Gastrocnemius medialis (tissue), 4 donors: ENCODE measurements around the gene XYLT1. TPM values are rescaled to one million over a fixed set of nuclear protein-coding genes. Genes with fewer than 3 reads are reported as not detected.

Experiments used
- ATAC-seq, 2 donors: fragments of 150-250 bp; one replicate each; pipeline ENCODE4 v1.9.1; 2016
- DNase-seq, 2 donors: peaks; one replicate each; pipeline ENCODE4 v3.0.0-alpha.2; 2019
- H3K27ac ChIP-seq, 4 donors: fragments of 200-600 bp; sonication (generic); 1 replicate in 1 of 4; 2 replicates in 3 of 4; pipeline ENCODE4 v1.5.1; 2016 to 2018; ENCODE audit warnings: mild to moderate bottlenecking in 2 of 4, moderate library complexity in 1 of 4
- H3K27me3 ChIP-seq, 3 donors: fragments of 200-600 bp; sonication (generic) in 2 of 3; 1 replicate in 1 of 3; 2 replicates in 2 of 3; pipeline versions ENCODE4 v1.5.1 to v1.6.0; 2016 to 2019; ENCODE audit warnings: mild to moderate bottlenecking in 1 of 3, moderate library complexity in 1 of 3
- H3K36me3 ChIP-seq, 2 donors: fragments of 200-600 bp; sonication (generic) in 1 of 2; one replicate each; pipeline ENCODE4 v1.5.1; 2017 to 2018
- H3K4me1 ChIP-seq, 2 donors: fragments of 200-600 bp; sonication (generic) in 1 of 2; one replicate each; pipeline ENCODE4 v1.5.1; 2016 to 2017; ENCODE audit warnings: mild to moderate bottlenecking in 2 of 2
- H3K4me3 ChIP-seq, 4 donors: fragments of 200-600 bp; sonication (generic) in 3 of 4; 1 replicate in 1 of 4; 2 replicates in 3 of 4; pipeline ENCODE4 v1.5.1; 2016 to 2019; ENCODE audit warnings: mild to moderate bottlenecking in 2 of 4
- H3K9me3 ChIP-seq, 3 donors: fragments of 200-600 bp; sonication (generic) in 2 of 3; 1 replicate in 1 of 3; 2 replicates in 2 of 3; pipeline ENCODE4 v1.5.1; 2016 to 2019
- CTCF ChIP-seq, 5 experiments: fragments of 450-650 bp in 3 of 5; fragments of 200-600 bp in 2 of 5; sonication (generic) in 2 of 5; IDR thresholded peaks in 4 of 5; conservative IDR thresholded peaks in 1 of 5; 1 replicate in 4 of 5; 2 replicates in 1 of 5; pipeline ENCODE4 v1.5.1; 2016 to 2019; ENCODE audit warnings: antibody characterized with exemption in 5 of 5, mild to moderate bottlenecking in 3 of 5, moderate library complexity in 3 of 5
- POLR2A ChIP-seq, 2 donors: fragments of 450-650 bp; IDR thresholded peaks; one replicate each; pipeline ENCODE4 v1.6.1; 2017; ENCODE audit warnings: antibody characterized with exemption in 2 of 2, mild to moderate bottlenecking in 2 of 2, moderate library complexity in 2 of 2
- in situ Hi-C, 4 donors: fragments of 200-750 bp; cut with MboI; loops; one replicate each; pipeline versions ENCODE4 v1.15.0 to v1.8.0; 2017; ENCODE audit warnings: low sequenced_read_pairs in 4 of 4
- intact Hi-C: fragments of 100-400 bp; cut with DNase I; formaldehyde crosslinking; loops from one replicate; pipeline ENCODE4 v1.15.1; 2023; ENCODE audit warnings: low total_unique reads
- total RNA-seq, 4 donors: library from RNA; depleted of rRNA; stranded (reverse); fragments of >200 nt; gene quantifications; one replicate each; pipeline versions ENCODE4 v1.1.0 to v1.2.3, GENCODE V29; 2016

Gene XYLT1
- total RNA-seq, 4 donors from 2014 or later, result 0.87 to 7.9 (median 1.4) TPM

- H3K4me3 ChIP-seq, result no peak overlapping the region
- intact Hi-C loops (no loop called here), in situ Hi-C loops (no loop called here)
- no peak overlapping the region for H3K27ac ChIP-seq
- no peaks in the 10 kb centered on the region for H3K4me1 ChIP-seq
- no peaks in the 10 kb centered on the region for H3K9me3 ChIP-seq
- H3K27me3 ChIP-seq, result no peaks in the 10 kb centered on the region
- no peak for ATAC-seq
- no peaks in the 10 kb centered on the region for H3K36me3 ChIP-seq
- TF ChIP-seq POLR2A (IDR thresholded peaks at IDR 0.05) (no peak), CTCF (IDR thresholded peaks at IDR 0.05 in 4 of 5, conservative IDR thresholded peaks at IDR 0.05 in 1 of 5) (no peak)
- no peak for DNase-seq
Measured at GRCh38 chr16:17504050-17504449, 33.3 kb upstream of the XYLT1 start.

- intact Hi-C loops, result no loop called here
- TF ChIP-seq CTCF (IDR thresholded peaks at IDR 0.05 in 4 of 5, conservative IDR thresholded peaks at IDR 0.05 in 1 of 5) (no peak), POLR2A (IDR thresholded peaks at IDR 0.05) (no peak)
- no peaks in the 10 kb centered on the region for H3K9me3 ChIP-seq
- no peak overlapping the region for H3K4me3 ChIP-seq
- no peak overlapping the region for H3K27ac ChIP-seq
- ATAC-seq, result no peak
- DNase-seq, result no peak
- H3K4me1 ChIP-seq, result no peaks in the 10 kb centered on the region
- no peaks in the 10 kb centered on the region for H3K27me3 ChIP-seq
- in situ Hi-C loops, result no loop called here
- H3K36me3 ChIP-seq, result no peaks in the 10 kb centered on the region
Measured at GRCh38 chr16:17503331-17503730, 32.6 kb upstream of the XYLT1 start.

- DNase-seq (no peak), ATAC-seq (no peak)
- intact Hi-C loops (no loop called here), in situ Hi-C loops (no loop called here)
- Histone ChIP-seq H3K9me3 (no peaks in the 10 kb centered on the region), H3K27ac (no peak overlapping the region), H3K4me1 (no peaks in the 10 kb centered on the region), H3K27me3 (no peaks in the 10 kb centered on the region), H3K36me3 (no peaks in the 10 kb centered on the region), H3K4me3 (no peak overlapping the region)
- no peak for TF ChIP-seq POLR2A (IDR thresholded peaks at IDR 0.05)
- no peak for TF ChIP-seq CTCF (IDR thresholded peaks at IDR 0.05 in 4 of 5, conservative IDR thresholded peaks at IDR 0.05 in 1 of 5)
Measured at GRCh38 chr16:17501321-17501720, 30.6 kb upstream of the XYLT1 start.

GRCh38 chr16:17499223-17499902 lies 28.6 kb upstream of the XYLT1 start:
- Histone ChIP-seq H3K27me3 (no peaks in the 10 kb centered on the region), H3K9me3 (no peaks in the 10 kb centered on the region), H3K4me3 (no peak overlapping the region), H3K4me1 (no peaks in the 10 kb centered on the region), H3K36me3 (no peaks in the 10 kb centered on the region), H3K27ac (no peak overlapping the region)
- intact Hi-C loops (no loop called here), in situ Hi-C loops (no loop called here)
- DNase-seq, result no peak
- ATAC-seq, result no peak
- TF ChIP-seq POLR2A (IDR thresholded peaks at IDR 0.05) (no peak), CTCF (IDR thresholded peaks at IDR 0.05 in 4 of 5, conservative IDR thresholded peaks at IDR 0.05 in 1 of 5) (no peak)

- in situ Hi-C loops (no loop called here), intact Hi-C loops (no loop called here)
- TF ChIP-seq CTCF (IDR thresholded peaks at IDR 0.05 in 4 of 5, conservative IDR thresholded peaks at IDR 0.05 in 1 of 5), result no peak
- TF ChIP-seq POLR2A (IDR thresholded peaks at IDR 0.05), result no peak
- ATAC-seq (no peak), DNase-seq (no peak)
- Histone ChIP-seq H3K27me3 (no peaks in the 10 kb centered on the region), H3K4me1 (no peaks in the 10 kb centered on the region), H3K9me3 (no peaks in the 10 kb centered on the region), H3K36me3 (no peaks in the 10 kb centered on the region), H3K27ac (no peak overlapping the region), H3K4me3 (no peak overlapping the region)
Measured at GRCh38 chr16:17497648-17498047, 26.9 kb upstream of the XYLT1 start.
